K562 (cell line): ENCODE measurements around the gene KDM2A. TPM values are rescaled to one million over a fixed set of nuclear protein-coding genes. Genes with fewer than 3 reads are reported as not detected.
A peak's percentile ranks its signal among the peaks of the same experiment; 100 is the strongest.

Source experiments
- BDP1 ChIP-seq: IDR thresholded peaks from 3 replicates; pipeline ENCODE4 v1.6.1; 2011; ENCODE audit not compliant: insufficient read length, insufficient read depth
- CBX2 ChIP-seq: fragments of 200-600 bp; sonication (generic); IDR thresholded peaks from one replicate; pipeline ENCODE4 v1.6.1; 2012; ENCODE audit warnings: mild to moderate bottlenecking, low read length, inconsistent platforms; ENCODE audit not compliant: insufficient read depth, poor library complexity, severe bottlenecking
- MCM3 ChIP-seq: fragments of 450-650 bp; IDR thresholded peaks from 2 replicates; pipeline ENCODE4 v1.6.1; 2016
- NFE2 ChIP-seq: IDR thresholded peaks from 2 replicates; pipeline ENCODE4 v1.6.1; 2014; ENCODE audit warnings: antibody characterized with exemption, low read depth
- NR3C1 ChIP-seq: sonication (generic); formaldehyde crosslinking; IDR thresholded peaks from 2 replicates; pipeline ENCODE4 v1.8.1; 2022; ENCODE audit warnings: missing genetic modification reagents
- RBFOX2 ChIP-seq: fragments of 200-400 bp; formaldehyde crosslinking; IDR thresholded peaks from 2 replicates; pipeline ENCODE4 v1.6.1; 2017; ENCODE audit warnings: low read depth, mild to moderate bottlenecking, low read length, moderate library complexity
- SIN3A ChIP-seq, 2 experiments: fragments of 150-350 bp in 1 of 2; IDR thresholded peaks; 2 replicates each; pipeline ENCODE4 v1.6.1; 2011 to 2016; ENCODE audit warnings: borderline replicate concordance in 2 of 2, low read depth in 2 of 2, low read length in 2 of 2, mild to moderate bottlenecking in 2 of 2, moderate library complexity in 2 of 2; ENCODE audit not compliant: control insufficient read depth in 1 of 2
- STAG1 ChIP-seq: sonication (generic); formaldehyde crosslinking; IDR thresholded peaks from 2 replicates; pipeline ENCODE4 v1.5.0; 2020; ENCODE audit warnings: missing genetic modification reagents, borderline replicate concordance
- TOE1 ChIP-seq, 2 experiments: fragments of 450-650 bp in 1 of 2; sonication (generic) in 1 of 2; formaldehyde crosslinking in 1 of 2; IDR thresholded peaks; 2 replicates each; pipeline versions ENCODE4 v1.7.1 to v1.8.0; 2016 to 2022; ENCODE audit warnings: borderline replicate concordance in 2 of 2, mild to moderate bottlenecking in 2 of 2, antibody characterized with exemption in 1 of 2, inconsistent platforms in 1 of 2, low read depth in 1 of 2, missing genetic modification reagents in 1 of 2, moderate library complexity in 1 of 2
- TRIM24 ChIP-seq, 2 experiments: fragments of 450-650 bp; IDR thresholded peaks; 2 replicates each; pipeline ENCODE4 v1.6.1; 2016
- WHSC1 ChIP-seq: IDR thresholded peaks from one replicate; pipeline ENCODE4 v1.6.1; 2012; ENCODE audit warnings: low read length, control low read depth, inconsistent platforms
- ZNF253 ChIP-seq: fragments of 250-450 bp; sonication (Bioruptor Pico); conservative IDR thresholded peaks from 2 replicates; pipeline ENCODE4 v1.6.1; 2021; ENCODE audit warnings: mild to moderate bottlenecking
- ZNF274 ChIP-seq: IDR thresholded peaks from 2 replicates; pipeline ENCODE4 v1.6.1; 2011; ENCODE audit warnings: low read depth, mild to moderate bottlenecking, low read length, moderate library complexity, borderline replicate concordance
- ZNF699 ChIP-seq: fragments of 250-450 bp; sonication (Bioruptor Pico); IDR thresholded peaks from 2 replicates; pipeline ENCODE4 v1.8.0; 2021; ENCODE audit warnings: mild to moderate bottlenecking, moderate library complexity; ENCODE audit not compliant: insufficient replicate concordance
- polyA plus RNA-seq, 8 experiments: library from polyadenylated mRNA; depleted of rRNA in 4 of 8; stranded (reverse) in 5 of 8; unstranded in 3 of 8; fragments of >200 nt; fragmentation: Nextera tagmentation in 2 of 8; fragmentation: Illumina TruSeq in 1 of 8; extraction: Ambion mirVana in 2 of 8; extraction: Trizol in 1 of 8; gene quantifications; 2 replicates each; pipeline versions ENCODE4 v1.2.1 to v1.2.3, GENCODE V29; 2011 to 2014; ENCODE audit warnings: inconsistent platforms in 1 of 8, missing spikeins in 1 of 8
- total RNA-seq, 7 experiments: library from RNA; depleted of rRNA in 6 of 7; stranded (reverse); fragments of >200 nt in 6 of 7; fragmentation: Illumina TruSeq in 2 of 7; extraction: Trizol in 2 of 7; gene quantifications; 2 replicates each; pipeline versions ENCODE4 v1.2.1 to v1.2.3, GENCODE V29; 2011 to 2021; ENCODE audit warnings: low replicate concordance in 1 of 7
- TF ChIP-seq, protein P1 (sequence below): fragments of 250-450 bp; sonication (Bioruptor Pico); IDR thresholded peaks from 2 replicates; pipeline ENCODE4 v1.8.0; 2021; ENCODE audit warnings: moderate library complexity, mild to moderate bottlenecking, inconsistent platforms
- TF ChIP-seq, protein P2 (sequence below): sonication (generic); formaldehyde crosslinking; IDR thresholded peaks from 2 replicates; pipeline ENCODE4 v1.8.0; 2023; ENCODE audit warnings: mild to moderate bottlenecking, missing genetic modification reagents
- TF ChIP-seq, protein P3 (sequence below): fragments of 250-450 bp; sonication (Bioruptor Pico); IDR thresholded peaks from 2 replicates; pipeline ENCODE4 v1.4.0; 2020; ENCODE audit warnings: mild to moderate bottlenecking, moderate library complexity
- TF ChIP-seq, protein P4 (sequence below): sonication (generic); formaldehyde crosslinking; IDR thresholded peaks from 2 replicates; pipeline ENCODE4 v1.8.0; 2022; ENCODE audit warnings: missing genetic modification reagents, mild to moderate bottlenecking, moderate library complexity, borderline replicate concordance

The KDM2A gene
- total and polyA plus RNA-seq, 9 of the 15 experiments (the other 6 are each of a cell fraction or from before 2014, with no cell fraction given), result 5.0 to 39.3 (median 21.3) TPM

DNA sequence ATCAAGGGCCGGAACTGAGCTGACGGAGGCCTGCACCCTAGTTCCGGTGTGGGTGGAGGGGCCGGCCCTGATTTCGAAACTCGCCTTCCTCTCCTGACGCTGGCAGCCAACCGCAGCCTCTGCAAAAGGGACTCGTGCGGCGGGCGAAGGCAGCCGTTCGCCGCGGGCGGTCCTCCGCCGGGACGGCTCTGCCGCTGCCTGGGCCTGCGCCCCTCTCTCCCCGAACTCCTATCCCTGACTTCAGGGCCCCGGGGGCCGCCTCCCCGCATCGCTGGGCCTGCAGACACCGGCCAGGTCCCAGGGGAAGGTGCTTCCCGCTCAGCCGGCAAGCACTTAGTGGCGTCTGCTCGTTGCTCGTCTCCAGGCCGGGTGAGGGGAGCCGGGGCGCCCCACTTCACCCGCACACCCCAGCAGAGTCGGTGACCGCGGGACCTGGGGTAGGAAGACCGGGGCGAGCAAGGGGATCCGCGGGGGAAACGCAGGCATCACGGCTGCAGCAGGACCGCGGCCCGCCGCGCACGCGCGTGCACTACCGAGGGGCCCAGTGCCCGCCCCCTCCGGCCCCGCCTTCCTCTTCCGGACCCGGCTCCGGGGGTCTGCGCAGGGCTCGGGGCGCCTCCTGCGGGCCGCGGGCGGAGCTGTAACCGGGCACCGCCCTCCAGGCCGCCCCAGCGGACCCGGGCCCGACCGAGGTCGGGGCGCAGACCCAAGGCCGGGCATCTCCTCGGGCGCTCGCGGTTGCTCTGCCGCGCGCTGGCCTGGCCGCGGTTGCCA is 169.6 kb downstream of the KDM2A start (continued):
- TF ChIP-seq TRIM24 (IDR thresholded peaks at IDR 0.05) (peak; percentile 44 to 71; a peak in 2 of 4 replicates), CBX2 (no peak), BDP1 (no peak), RBFOX2 (peak; percentile 96), SIN3A (IDR thresholded peaks at IDR 0.05; ENCODE audit: borderline replicate concordance in 2 of 2, control insufficient read depth in 1 of 2, low read depth in 2 of 2, low read length in 2 of 2) (peak; percentile 29 to 71; a peak in 3 of 4 replicates), ZNF274 (no peak), STAG1 (CRISPR knock-in tag) (peak; percentile 26; the same call in 1 of the 2 replicates), WHSC1 (no peak), TOE1 (IDR thresholded peaks at IDR 0.05; ENCODE audit: borderline replicate concordance) (peak; percentile 10), TOE1 (CRISPR knock-in tag; IDR thresholded peaks at IDR 0.05; ENCODE audit: borderline replicate concordance, low read depth) (0 out of 2 replicates have a peak, but pooled peaks have one; percentile 79), MCM3 (no peak), NR3C1 (CRISPR knock-in tag) (no peak), NFE2 (0 out of 2 replicates have a peak, but pooled peaks have one; percentile 9), ZNF699 (CRISPR knock-in tag) (no peak), ZNF253 (no peak)
- TF ChIP-seq, protein P1, sequence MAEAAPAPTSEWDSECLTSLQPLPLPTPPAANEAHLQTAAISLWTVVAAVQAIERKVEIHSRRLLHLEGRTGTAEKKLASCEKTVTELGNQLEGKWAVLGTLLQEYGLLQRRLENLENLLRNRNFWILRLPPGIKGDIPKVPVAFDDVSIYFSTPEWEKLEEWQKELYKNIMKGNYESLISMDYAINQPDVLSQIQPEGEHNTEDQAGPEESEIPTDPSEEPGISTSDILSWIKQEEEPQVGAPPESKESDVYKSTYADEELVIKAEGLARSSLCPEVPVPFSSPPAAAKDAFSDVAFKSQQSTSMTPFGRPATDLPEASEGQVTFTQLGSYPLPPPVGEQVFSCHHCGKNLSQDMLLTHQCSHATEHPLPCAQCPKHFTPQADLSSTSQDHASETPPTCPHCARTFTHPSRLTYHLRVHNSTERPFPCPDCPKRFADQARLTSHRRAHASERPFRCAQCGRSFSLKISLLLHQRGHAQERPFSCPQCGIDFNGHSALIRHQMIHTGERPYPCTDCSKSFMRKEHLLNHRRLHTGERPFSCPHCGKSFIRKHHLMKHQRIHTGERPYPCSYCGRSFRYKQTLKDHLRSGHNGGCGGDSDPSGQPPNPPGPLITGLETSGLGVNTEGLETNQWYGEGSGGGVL (CRISPR knock-in tag), result no peak
- TF ChIP-seq, protein P2, sequence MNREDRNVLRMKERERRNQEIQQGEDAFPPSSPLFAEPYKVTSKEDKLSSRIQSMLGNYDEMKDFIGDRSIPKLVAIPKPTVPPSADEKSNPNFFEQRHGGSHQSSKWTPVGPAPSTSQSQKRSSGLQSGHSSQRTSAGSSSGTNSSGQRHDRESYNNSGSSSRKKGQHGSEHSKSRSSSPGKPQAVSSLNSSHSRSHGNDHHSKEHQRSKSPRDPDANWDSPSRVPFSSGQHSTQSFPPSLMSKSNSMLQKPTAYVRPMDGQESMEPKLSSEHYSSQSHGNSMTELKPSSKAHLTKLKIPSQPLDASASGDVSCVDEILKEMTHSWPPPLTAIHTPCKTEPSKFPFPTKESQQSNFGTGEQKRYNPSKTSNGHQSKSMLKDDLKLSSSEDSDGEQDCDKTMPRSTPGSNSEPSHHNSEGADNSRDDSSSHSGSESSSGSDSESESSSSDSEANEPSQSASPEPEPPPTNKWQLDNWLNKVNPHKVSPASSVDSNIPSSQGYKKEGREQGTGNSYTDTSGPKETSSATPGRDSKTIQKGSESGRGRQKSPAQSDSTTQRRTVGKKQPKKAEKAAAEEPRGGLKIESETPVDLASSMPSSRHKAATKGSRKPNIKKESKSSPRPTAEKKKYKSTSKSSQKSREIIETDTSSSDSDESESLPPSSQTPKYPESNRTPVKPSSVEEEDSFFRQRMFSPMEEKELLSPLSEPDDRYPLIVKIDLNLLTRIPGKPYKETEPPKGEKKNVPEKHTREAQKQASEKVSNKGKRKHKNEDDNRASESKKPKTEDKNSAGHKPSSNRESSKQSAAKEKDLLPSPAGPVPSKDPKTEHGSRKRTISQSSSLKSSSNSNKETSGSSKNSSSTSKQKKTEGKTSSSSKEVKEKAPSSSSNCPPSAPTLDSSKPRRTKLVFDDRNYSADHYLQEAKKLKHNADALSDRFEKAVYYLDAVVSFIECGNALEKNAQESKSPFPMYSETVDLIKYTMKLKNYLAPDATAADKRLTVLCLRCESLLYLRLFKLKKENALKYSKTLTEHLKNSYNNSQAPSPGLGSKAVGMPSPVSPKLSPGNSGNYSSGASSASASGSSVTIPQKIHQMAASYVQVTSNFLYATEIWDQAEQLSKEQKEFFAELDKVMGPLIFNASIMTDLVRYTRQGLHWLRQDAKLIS (CRISPR knock-in tag), result 0 out of 2 replicates have a peak, but pooled peaks have one; percentile 65
- TF ChIP-seq, protein P3, sequence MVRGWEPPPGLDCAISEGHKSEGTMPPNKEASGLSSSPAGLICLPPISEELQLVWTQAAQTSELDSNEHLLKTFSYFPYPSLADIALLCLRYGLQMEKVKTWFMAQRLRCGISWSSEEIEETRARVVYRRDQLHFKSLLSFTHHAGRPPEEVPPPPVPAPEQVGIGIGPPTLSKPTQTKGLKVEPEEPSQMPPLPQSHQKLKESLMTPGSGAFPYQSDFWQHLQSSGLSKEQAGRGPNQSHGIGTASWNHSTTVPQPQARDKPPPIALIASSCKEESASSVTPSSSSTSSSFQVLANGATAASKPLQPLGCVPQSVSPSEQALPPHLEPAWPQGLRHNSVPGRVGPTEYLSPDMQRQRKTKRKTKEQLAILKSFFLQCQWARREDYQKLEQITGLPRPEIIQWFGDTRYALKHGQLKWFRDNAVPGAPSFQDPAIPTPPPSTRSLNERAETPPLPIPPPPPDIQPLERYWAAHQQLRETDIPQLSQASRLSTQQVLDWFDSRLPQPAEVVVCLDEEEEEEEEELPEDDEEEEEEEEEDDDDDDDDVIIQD (CRISPR knock-in tag), result no peak
- TF ChIP-seq, protein P4, sequence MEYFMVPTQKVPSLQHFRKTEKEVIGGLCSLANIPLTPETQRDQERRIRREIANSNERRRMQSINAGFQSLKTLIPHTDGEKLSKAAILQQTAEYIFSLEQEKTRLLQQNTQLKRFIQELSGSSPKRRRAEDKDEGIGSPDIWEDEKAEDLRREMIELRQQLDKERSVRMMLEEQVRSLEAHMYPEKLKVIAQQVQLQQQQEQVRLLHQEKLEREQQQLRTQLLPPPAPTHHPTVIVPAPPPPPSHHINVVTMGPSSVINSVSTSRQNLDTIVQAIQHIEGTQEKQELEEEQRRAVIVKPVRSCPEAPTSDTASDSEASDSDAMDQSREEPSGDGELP (CRISPR knock-in tag), result peak; percentile 83; the same call in 1 of the 2 replicates
